Coronary artery (tissue), 2 donors: ENCODE measurements around the gene RNF20.
A peak's percentile ranks its signal among the peaks of the same experiment; 100 is the strongest.
"Not testable (repeated sequence)": the region's sequence is repeated elsewhere in the genome, so short reads cannot be mapped to it uniquely, and the experiment has no call there.

Experiments
- DNase-seq: peaks from one replicate; pipeline ENCODE4 v3.0.0-alpha.2; 2017; ENCODE audit warnings: low spot score
- H3K27ac ChIP-seq, 2 donors: fragments of 200-600 bp; sonication (generic); one replicate each; pipeline ENCODE4 v1.5.1; 2016 to 2019
- H3K4me3 ChIP-seq: fragments of 200-600 bp; sonication (generic); 2 replicates; pipeline ENCODE4 v1.5.1; 2016; ENCODE audit warnings: mild to moderate bottlenecking, moderate library complexity
- TF ChIP-seq, protein P1 (sequence below): fragments of 200-600 bp; sonication (generic); IDR thresholded peaks from one replicate; pipeline ENCODE4 v1.5.1; 2019; ENCODE audit warnings: antibody characterized with exemption

RNF20 gene

DNA sequence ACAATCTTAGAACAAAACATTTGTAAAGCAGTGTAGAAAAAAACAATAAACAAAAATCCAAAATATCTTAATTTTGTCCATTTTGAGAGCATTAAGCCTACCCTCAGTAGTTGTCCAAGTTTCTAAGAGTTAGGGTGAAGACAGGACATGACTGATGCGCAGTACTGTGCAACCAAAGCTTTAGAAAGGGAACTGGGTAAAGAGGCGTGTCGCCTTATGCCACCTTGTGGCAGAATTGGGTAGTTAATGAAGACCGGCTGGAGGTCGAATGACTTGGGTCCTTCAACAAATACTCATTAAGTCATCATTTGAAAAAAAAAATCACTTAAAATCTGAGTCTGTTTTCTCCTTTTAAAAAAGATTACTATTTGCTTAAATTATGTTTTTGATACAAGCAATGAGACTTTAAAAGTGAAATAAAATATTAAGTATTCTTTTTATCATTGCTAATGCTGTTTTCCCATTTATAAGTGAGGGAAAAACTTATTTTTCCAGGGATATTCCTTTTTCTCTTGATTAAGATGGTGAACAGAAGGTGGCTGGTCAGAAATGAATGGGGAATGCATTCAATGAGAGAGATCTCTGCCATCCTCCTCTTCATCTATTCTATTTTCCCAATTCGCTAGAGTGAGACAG is 3.5 kb upstream of the RNF20 start:
- no peak overlapping the region for H3K4me3 ChIP-seq
- TF ChIP-seq, protein P1, sequence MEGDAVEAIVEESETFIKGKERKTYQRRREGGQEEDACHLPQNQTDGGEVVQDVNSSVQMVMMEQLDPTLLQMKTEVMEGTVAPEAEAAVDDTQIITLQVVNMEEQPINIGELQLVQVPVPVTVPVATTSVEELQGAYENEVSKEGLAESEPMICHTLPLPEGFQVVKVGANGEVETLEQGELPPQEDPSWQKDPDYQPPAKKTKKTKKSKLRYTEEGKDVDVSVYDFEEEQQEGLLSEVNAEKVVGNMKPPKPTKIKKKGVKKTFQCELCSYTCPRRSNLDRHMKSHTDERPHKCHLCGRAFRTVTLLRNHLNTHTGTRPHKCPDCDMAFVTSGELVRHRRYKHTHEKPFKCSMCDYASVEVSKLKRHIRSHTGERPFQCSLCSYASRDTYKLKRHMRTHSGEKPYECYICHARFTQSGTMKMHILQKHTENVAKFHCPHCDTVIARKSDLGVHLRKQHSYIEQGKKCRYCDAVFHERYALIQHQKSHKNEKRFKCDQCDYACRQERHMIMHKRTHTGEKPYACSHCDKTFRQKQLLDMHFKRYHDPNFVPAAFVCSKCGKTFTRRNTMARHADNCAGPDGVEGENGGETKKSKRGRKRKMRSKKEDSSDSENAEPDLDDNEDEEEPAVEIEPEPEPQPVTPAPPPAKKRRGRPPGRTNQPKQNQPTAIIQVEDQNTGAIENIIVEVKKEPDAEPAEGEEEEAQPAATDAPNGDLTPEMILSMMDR: peak; percentile 67
- H3K27ac ChIP-seq: no peak overlapping the region
- no peak for DNase-seq

DNA sequence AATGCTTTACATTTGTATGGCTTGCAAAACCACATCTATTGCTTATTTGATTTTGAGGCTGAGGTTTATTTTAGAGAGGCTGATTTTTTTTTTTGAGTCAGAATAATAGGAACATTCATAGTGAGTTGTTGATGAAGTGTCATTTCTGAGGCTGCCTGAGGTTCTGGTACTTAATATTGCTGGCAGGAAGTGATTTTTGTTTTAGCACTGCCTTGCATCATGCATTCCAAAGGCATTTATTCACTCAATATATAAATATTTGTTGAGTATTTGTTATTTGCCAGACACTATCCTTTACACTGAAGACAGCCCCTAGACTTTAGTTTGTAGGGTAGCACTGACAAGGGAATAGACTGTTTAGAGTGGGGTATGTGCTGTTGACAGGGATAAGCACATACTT is 2.7 kb downstream of the RNF20 start:
- no peak overlapping the region for H3K27ac ChIP-seq
- no peak for DNase-seq
- H3K4me3 ChIP-seq: no peak overlapping the region
- TF ChIP-seq, protein P1: no peak

DNA sequence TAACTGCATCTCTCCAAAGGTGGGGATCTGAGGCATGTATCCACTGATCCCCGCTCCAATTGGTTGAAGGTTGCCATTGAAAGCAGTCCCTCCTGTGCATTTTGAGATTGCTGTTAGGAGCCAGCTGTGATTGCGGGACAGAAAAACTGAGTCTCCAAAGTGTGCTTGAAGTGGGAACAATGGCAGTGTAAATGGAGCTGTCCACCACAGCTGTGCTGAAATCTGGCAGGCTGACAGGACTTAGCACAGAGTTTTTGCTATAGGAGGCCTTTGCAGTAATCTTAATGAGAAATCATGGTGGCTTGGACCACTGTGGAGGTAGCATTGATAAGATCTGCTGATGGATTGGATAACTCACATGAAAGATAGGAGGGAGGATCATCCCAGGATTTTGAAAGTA is 3.3 kb downstream of the RNF20 start:
- no peak overlapping the region for H3K27ac ChIP-seq
- no peak for DNase-seq
- TF ChIP-seq, protein P1: no peak
- no peak overlapping the region for H3K4me3 ChIP-seq

DNA sequence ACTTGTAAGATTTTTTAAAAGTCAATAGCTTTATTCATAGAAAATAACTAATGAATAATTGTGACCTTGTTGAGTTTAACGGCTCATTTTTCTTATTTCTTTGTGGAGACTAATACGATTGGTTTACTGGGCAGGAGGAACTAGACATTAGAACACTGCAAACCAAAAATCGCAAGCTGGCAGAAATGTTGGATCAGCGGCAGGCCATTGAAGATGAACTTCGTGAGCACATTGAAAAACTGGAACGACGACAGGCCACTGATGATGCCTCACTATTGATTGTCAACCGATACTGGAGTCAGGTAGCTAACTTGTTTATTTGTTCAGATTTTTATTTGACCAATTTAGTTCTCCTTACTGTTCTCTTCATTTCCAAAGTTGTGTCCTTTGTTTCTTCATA is 6.4 kb downstream of the RNF20 start:
- Histone ChIP-seq H3K4me3 (no peak overlapping the region), H3K27ac (no peak overlapping the region)
- no peak for DNase-seq
- TF ChIP-seq, protein P1: no peak

DNA sequence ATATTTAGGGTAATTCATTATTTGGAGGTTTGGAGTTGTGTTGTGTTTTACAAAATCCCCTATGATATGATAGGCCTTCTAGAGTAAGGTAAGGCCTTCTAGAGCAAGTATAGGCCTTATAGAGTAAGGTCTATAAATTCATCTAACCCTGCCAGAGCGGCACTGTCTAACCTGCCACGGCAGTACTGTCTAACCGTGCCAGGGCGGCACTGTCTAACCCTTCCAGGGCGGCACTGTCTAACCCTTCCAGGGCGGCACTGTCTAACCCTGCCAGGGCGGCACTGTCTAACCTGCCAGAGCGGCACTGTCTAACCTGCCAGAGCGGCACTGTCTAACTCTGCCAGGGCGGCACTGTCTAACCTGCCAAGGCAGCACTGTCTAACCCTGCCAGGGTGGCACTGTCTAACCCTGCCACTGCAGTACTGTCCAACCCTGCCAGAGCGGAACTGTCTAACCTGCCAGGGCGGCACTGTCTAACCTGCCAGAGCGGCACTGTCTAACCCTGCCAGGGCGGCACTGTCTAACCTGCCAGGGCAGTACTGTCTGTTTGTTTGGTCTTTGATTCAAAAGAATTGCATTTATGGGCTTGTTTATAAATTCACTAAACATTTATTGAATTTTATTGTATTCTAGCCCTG is 9.6 kb downstream of the RNF20 start:
- TF ChIP-seq, protein P1: no peak
- no peak for DNase-seq
- Histone ChIP-seq H3K27ac (no peak overlapping the region), H3K4me3 (no peak overlapping the region)

DNA sequence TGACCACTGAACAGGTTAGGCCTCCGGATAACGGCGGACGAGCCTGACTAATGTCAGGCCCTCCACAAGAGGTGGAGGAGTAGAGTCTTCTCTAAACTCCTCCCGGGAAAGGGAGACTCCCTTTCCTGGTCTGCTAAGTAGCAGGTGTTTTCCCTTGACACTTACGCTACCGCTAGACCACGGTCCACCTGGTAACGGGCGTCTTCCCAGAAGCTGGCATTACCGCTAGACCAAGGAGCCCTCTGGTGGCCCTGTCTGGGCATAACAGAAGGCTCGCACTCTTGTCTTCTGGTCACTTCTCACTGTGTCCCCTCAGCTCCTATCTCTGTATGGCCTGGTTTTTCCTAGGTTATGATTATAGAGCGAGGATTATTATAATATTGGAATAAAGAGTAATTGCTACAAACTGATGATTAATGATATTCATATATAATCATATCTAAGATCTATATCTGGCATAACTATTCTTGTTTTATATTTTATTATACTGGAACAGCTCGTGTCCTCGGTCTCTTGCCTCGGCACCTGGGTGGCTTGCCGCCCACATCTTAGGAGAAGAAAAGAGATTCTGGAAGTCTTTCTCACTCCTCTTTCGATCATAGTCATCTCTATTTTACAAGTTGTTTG is 15.9 kb downstream of the RNF20 start:
- H3K4me3 ChIP-seq, H3K27ac ChIP-seq, DNase-seq: not testable (repeated sequence)

DNA sequence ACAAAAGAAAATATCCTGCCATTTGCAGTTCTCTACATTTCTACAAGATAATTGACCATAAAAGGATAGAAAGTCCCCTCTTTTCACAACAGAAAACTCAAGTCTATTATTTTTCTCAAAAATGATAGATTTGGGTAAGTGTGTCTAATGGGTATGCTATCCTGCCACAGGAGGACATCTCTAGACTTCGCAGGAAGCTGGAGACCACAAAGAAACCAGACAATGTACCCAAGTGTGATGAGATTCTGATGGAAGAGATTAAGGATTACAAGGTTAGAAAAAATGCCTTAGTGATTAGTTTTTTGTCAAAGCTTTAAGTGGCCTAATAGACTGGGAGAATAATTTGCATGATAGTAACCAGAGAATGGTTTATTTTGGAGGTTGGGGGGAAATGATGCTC is 28.1 kb downstream of the RNF20 start:
- DNase-seq: no peak
- H3K4me3 ChIP-seq: no peak overlapping the region
- TF ChIP-seq, protein P1: no peak
- H3K27ac ChIP-seq: no peak overlapping the region
